ENCODE results near the gene SERPING1. TPM values are rescaled to one million over a fixed set of nuclear protein-coding genes. Genes with fewer than 3 reads are reported as not detected.

The SERPING1 gene
- total RNA-seq, 1 donor from 2014 or later = 94.6 TPM

- Histone ChIP-seq H3K36me3 (peaks cover 30% of the 10 kb centered on the region), H3K27ac (replicated peaks) (no peak overlapping the region), H3K4me1 (no peaks in the 10 kb centered on the region), H3K27me3 (ENCODE audit: low read depth) (no peaks in the 10 kb centered on the region), H3K9me3 (replicated peaks) (peaks cover 11% of the 10 kb centered on the region), H3K4me3 (no peak overlapping the region)
- TF ChIP-seq CTCF (IDR thresholded peaks at IDR 0.05; ENCODE audit: borderline replicate concordance) = no peak
- no peak for DNase-seq
- intact Hi-C loops (cut with micrococcal nuclease) = no loop called here
These were observed 21.0 kb downstream of the SERPING1 start for GRCh38 chr11:57618438-57618837.

GRCh38 chr11:57619331-57619730, 21.8 kb downstream of the SERPING1 start:
- intact Hi-C loops (cut with micrococcal nuclease) = no loop called here
- no peaks in the 10 kb centered on the region for H3K27me3 ChIP-seq (ENCODE audit: low read depth)
- H3K4me1 ChIP-seq = no peaks in the 10 kb centered on the region
- no peak for DNase-seq
- H3K27ac ChIP-seq (replicated peaks) = no peak overlapping the region
- peaks cover 21% of the 10 kb centered on the region for H3K36me3 ChIP-seq
- H3K9me3 ChIP-seq (replicated peaks) = peaks cover 11% of the 10 kb centered on the region
- H3K4me3 ChIP-seq = no peak overlapping the region
- no peak for TF ChIP-seq CTCF (IDR thresholded peaks at IDR 0.05; ENCODE audit: borderline replicate concordance)

- no peak overlapping the region for H3K27ac ChIP-seq (replicated peaks)
- TF ChIP-seq CTCF (IDR thresholded peaks at IDR 0.05; ENCODE audit: borderline replicate concordance) = no peak
- no peaks in the 10 kb centered on the region for H3K4me1 ChIP-seq
- intact Hi-C loops (cut with micrococcal nuclease) = no loop called here
- no peak for DNase-seq
- peaks cover 11% of the 10 kb centered on the region for H3K9me3 ChIP-seq (replicated peaks)
- H3K4me3 ChIP-seq = no peak overlapping the region
- no peaks in the 10 kb centered on the region for H3K27me3 ChIP-seq (ENCODE audit: low read depth)
- H3K36me3 ChIP-seq = peaks cover 10% of the 10 kb centered on the region
These were observed 23.0 kb downstream of the SERPING1 start for GRCh38 chr11:57620467-57620866.

- TF ChIP-seq CTCF (IDR thresholded peaks at IDR 0.05; ENCODE audit: borderline replicate concordance) = no peak
- intact Hi-C loops (cut with micrococcal nuclease) = no loop called here
These were observed 24.8 kb downstream of the SERPING1 start for GRCh38 chr11:57622263-57622662.

GRCh38 chr11:57624864-57625263, 27.4 kb downstream of the SERPING1 start:
- intact Hi-C loops (cut with micrococcal nuclease) = no loop called here
- no peak for TF ChIP-seq CTCF (IDR thresholded peaks at IDR 0.05; ENCODE audit: borderline replicate concordance)
- DNase-seq = no peak
- Histone ChIP-seq H3K4me3 (no peak overlapping the region), H3K27ac (replicated peaks) (no peak overlapping the region), H3K9me3 (replicated peaks) (peaks cover 4% of the 10 kb centered on the region), H3K27me3 (ENCODE audit: low read depth) (no peaks in the 10 kb centered on the region), H3K36me3 (peaks cover 4% of the 10 kb centered on the region), H3K4me1 (no peaks in the 10 kb centered on the region)

More at GRCh38 chr11:57622263-57622662, 24.8 kb downstream of the SERPING1 start:
- no peak overlapping the region for H3K27ac ChIP-seq (replicated peaks)
- H3K27me3 ChIP-seq (ENCODE audit: low read depth) = no peaks in the 10 kb centered on the region
- no peaks in the 10 kb centered on the region for H3K4me1 ChIP-seq
- H3K36me3 ChIP-seq = peaks cover 10% of the 10 kb centered on the region
- peaks cover 11% of the 10 kb centered on the region for H3K9me3 ChIP-seq (replicated peaks)
- H3K4me3 ChIP-seq = no peak overlapping the region
- DNase-seq = no peak

- DNase-seq = no peak
- no peaks in the 10 kb centered on the region for H3K4me1 ChIP-seq
- TF ChIP-seq CTCF (IDR thresholded peaks at IDR 0.05; ENCODE audit: borderline replicate concordance) = no peak
- no peaks in the 10 kb centered on the region for H3K9me3 ChIP-seq (replicated peaks)
- H3K27ac ChIP-seq (replicated peaks) = no peak overlapping the region
- intact Hi-C loops (cut with micrococcal nuclease) = no loop called here
- no peaks in the 10 kb centered on the region for H3K27me3 ChIP-seq (ENCODE audit: low read depth)
- no peaks in the 10 kb centered on the region for H3K36me3 ChIP-seq
- no peak overlapping the region for H3K4me3 ChIP-seq
These were observed 29.4 kb downstream of the SERPING1 start for GRCh38 chr11:57626895-57627294.
